Mucosa of descending colon (tissue), 3 donors: ENCODE measurements around the gene MAGI1. TPM values are rescaled to one million over a fixed set of nuclear protein-coding genes. Genes with fewer than 3 reads are reported as not detected.
"Not testable (repeated sequence)": the region's sequence is repeated elsewhere in the genome, so short reads cannot be mapped to it uniquely, and the experiment has no call there.

ENCODE experiments used
- ATAC-seq: fragments of 200-7000 bp; cut with Tn5 transposase; one replicate; pipeline ENCODE4 v1.9.1; 2020; ENCODE audit warnings: mild to moderate bottlenecking, moderate library complexity
- DNase-seq, 3 donors: peaks; one replicate each; pipeline ENCODE4 v3.0.0-alpha.2; 2020
- H3K36me3 ChIP-seq: fragments of 200-600 bp; one replicate; pipeline ENCODE4 v1.8.0; 2021; ENCODE audit warnings: low read depth, mild to moderate bottlenecking
- H3K4me1 ChIP-seq: fragments of 200-600 bp; one replicate; pipeline ENCODE4 v1.8.0; 2021; ENCODE audit warnings: low read depth, mild to moderate bottlenecking
- H3K4me3 ChIP-seq: fragments of 200-600 bp; one replicate; pipeline ENCODE4 v1.8.0; 2021; ENCODE audit warnings: mild to moderate bottlenecking
- H3K9me3 ChIP-seq: fragments of 200-600 bp; one replicate; pipeline ENCODE4 v1.8.0; 2021; ENCODE audit warnings: mild to moderate bottlenecking
- intact Hi-C, 2 donors: fragments of 100-400 bp; cut with DNase I in 1 of 2; cut with micrococcal nuclease in 1 of 2; formaldehyde crosslinking; loops; one replicate each; pipeline versions ENCODE4 v1.11.0 to v1.11.1; 2022; cut with DNase I, micrococcal nuclease
- total RNA-seq, 3 donors: library from RNA; stranded (reverse); fragmentation: NEBNext Ultra II Directional in 2 of 3; extraction: Animal tissue kit (Norgen Biotek cat#: 25700) in 2 of 3; gene quantifications; one replicate each; pipeline versions ENCODE4 v1.2.1 to v1.2.4, GENCODE V29; 2021 to 2023
- TF ChIP-seq, protein P1 (sequence below): fragments of 200-600 bp; IDR thresholded peaks from one replicate; pipeline ENCODE4 v1.8.0; 2022; ENCODE audit warnings: antibody characterized with exemption, mild to moderate bottlenecking
- donor health status: DM: no; HTN: no; CAD: no; lungs with moderate emphysema.
- donor health status: DM: no; HTN: no; CAD: no.
- donor health status: DM: no; HTN: yes; CAD: no.

MAGI1 gene
- total RNA-seq, 3 donors from 2014 or later, result 41.9 to 59.6 (median 45.6) TPM

DNA sequence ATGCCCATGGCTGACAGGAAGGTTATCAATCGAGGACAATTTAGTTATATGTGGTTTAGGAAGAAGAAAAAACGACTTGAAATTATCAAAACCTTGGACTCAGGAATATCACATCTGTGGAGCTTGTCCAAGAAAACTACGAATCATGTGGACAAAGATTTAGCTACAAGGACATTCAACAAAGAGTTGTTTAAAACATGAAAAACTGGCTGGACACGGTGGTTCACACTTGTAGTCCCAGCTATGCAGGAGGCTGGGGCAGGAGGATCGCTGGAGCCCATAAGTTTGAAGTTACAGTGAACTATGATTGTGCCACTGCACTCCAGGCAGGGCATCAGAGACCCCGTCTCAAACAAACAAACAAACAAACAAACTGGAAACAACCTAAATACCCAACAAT is 142.4 kb downstream of the MAGI1 start:
- ATAC-seq (no peak), DNase-seq (no peak)
- intact Hi-C loops, result no loop called here
- no peaks in the 10 kb centered on the region for H3K36me3 ChIP-seq
- TF ChIP-seq, protein P1, sequence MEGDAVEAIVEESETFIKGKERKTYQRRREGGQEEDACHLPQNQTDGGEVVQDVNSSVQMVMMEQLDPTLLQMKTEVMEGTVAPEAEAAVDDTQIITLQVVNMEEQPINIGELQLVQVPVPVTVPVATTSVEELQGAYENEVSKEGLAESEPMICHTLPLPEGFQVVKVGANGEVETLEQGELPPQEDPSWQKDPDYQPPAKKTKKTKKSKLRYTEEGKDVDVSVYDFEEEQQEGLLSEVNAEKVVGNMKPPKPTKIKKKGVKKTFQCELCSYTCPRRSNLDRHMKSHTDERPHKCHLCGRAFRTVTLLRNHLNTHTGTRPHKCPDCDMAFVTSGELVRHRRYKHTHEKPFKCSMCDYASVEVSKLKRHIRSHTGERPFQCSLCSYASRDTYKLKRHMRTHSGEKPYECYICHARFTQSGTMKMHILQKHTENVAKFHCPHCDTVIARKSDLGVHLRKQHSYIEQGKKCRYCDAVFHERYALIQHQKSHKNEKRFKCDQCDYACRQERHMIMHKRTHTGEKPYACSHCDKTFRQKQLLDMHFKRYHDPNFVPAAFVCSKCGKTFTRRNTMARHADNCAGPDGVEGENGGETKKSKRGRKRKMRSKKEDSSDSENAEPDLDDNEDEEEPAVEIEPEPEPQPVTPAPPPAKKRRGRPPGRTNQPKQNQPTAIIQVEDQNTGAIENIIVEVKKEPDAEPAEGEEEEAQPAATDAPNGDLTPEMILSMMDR, result no peak
- H3K4me3 ChIP-seq, result no peak overlapping the region
- no peaks in the 10 kb centered on the region for H3K9me3 ChIP-seq
- no peaks in the 10 kb centered on the region for H3K4me1 ChIP-seq

DNA sequence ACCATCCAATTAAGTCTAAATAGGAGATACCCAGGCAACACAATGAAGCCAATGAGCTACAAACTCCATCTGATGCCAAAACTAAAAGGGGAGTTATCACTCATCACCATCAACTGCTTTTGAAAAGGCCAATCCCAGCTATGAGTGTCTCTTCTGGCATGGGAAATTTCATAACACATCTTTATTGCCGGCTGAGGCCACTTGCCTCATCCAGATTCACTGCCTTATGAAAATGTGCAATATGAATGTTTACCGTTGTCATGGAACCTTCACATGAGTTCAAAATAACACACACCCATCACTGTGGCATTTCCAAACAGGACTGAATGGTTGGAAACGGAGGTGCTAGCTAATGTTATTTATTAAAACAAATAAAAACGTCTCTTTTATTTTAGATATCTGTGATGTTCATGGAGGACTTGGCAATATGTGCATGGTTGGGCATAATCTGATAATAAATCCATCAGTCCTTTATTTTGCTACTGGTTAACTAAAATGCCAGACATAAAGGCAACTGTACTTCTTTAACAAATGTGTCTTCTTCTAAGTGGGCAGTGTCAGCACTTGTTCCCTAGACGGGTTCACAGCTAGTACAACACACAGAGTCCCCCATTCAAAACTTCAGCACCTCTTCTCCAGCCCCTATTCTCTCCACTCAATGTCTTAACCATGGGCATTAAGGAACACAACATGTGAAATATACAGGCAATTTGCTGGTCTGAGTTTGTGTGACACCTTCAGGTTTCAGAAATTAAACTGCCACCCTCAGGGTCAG is 143.9 kb downstream of the MAGI1 start:
- H3K4me3 ChIP-seq, result no peak overlapping the region
- DNase-seq (no peak), ATAC-seq (peak; percentile 94)
- H3K36me3 ChIP-seq, result no peaks in the 10 kb centered on the region
- intact Hi-C loops, result no loop called here
- TF ChIP-seq, protein P1, result no peak
- no peaks in the 10 kb centered on the region for H3K9me3 ChIP-seq
- no peaks in the 10 kb centered on the region for H3K4me1 ChIP-seq

DNA sequence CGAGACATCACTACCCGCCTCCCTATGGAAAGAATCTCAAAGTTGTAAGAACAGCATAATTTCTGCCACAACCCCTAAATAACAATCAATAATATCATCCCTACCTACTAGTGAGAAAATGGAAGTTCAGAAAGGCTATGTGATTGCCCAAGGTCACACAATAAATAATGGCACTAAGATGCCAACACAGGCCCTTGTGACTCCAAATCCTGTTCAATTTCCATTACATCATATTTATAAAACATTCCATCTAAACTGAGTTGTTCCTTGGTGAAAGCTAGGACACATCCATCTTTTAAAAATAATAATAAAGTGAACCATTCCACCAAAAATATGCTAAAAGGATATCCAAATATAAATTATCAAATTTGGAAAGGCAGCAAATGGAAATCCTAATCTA is 144.6 kb downstream of the MAGI1 start:
- no peak for ATAC-seq
- TF ChIP-seq, protein P1, result no peak
- intact Hi-C loops, result no loop called here

DNA sequence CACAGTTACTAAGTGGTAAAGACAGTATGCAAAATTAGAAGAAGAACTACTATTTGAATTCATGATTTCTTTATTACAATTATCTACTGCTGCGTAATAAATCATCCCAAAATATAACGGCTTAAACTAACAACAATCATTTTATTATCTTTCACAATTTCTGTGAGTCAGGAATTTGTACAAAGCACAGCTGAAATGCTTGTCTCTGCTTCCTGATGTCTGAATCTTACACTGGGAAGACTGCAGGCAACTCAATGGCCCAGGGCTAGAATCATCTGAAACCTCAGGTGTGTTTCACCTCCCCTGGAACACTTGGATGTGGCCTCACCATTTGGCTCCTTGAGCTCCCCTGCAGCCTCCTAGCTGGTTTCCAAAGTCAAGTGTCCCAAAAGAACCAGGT is 145.1 kb downstream of the MAGI1 start:
- Histone ChIP-seq H3K4me1 (no peaks in the 10 kb centered on the region), H3K9me3 (no peaks in the 10 kb centered on the region), H3K36me3 (no peaks in the 10 kb centered on the region), H3K4me3 (no peak overlapping the region)
- ATAC-seq (no peak), DNase-seq (no peak)
- intact Hi-C loops, result no loop called here
- TF ChIP-seq, protein P1, result no peak

More for the DNA sequence above, 144.6 kb downstream of the MAGI1 start:
- Histone ChIP-seq H3K36me3 (no peaks in the 10 kb centered on the region), H3K4me3 (no peak overlapping the region), H3K9me3 (no peaks in the 10 kb centered on the region), H3K4me1 (no peaks in the 10 kb centered on the region)
- no peak for DNase-seq

DNA sequence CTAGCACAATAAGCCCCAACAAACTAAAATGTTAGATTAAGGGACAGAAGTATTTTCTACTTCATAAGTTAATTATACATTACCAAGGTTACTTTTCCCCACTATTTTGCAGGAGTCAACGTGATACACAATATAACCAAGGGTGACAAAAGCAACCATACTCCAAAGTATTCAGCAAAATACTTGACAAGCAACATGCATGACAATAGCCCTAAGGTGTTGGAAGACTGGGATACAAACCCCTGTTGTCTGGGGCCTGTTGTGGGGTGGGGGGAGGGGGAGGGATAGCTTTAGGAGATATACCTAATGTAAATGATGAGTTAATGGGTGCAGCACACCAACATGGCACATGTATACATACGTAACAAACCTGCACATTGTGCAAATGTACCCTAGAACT is 147.2 kb downstream of the MAGI1 start:
- H3K4me1 ChIP-seq, ATAC-seq, H3K4me3 ChIP-seq, H3K9me3 ChIP-seq, intact Hi-C loops, DNase-seq, H3K36me3 ChIP-seq: not testable (repeated sequence)

DNA sequence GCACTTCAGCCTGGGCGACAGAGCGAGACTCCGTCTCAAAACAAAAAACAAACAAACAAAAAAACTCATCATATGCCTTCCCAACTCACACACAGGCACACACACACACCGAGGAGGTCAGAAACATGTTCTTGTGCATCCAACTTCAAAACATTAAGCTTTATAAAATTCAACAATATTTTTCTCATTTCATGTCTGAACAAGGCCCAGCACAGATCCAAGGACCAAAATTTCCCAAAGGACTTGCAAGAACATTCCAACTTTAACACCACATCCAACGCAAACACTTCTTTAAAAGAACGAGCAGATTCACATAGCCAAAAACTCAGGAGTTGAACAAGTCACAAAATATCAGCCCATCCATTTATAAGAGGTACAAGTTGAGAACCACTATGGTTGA is 148.4 kb downstream of the MAGI1 start:
- DNase-seq (no peak), ATAC-seq (no peak)
- TF ChIP-seq, protein P1, result no peak
- intact Hi-C loops, result no loop called here
- Histone ChIP-seq H3K4me3 (no peak overlapping the region), H3K36me3 (no peaks in the 10 kb centered on the region), H3K9me3 (no peaks in the 10 kb centered on the region), H3K4me1 (no peaks in the 10 kb centered on the region)
